ENCODE measurements around the gene F12. TPM values are rescaled to one million over a fixed set of nuclear protein-coding genes. Genes with fewer than 3 reads are reported as not detected.

The F12 gene
- total RNA-seq, 1 donor from 2014 or later = 2.2 TPM

DNA sequence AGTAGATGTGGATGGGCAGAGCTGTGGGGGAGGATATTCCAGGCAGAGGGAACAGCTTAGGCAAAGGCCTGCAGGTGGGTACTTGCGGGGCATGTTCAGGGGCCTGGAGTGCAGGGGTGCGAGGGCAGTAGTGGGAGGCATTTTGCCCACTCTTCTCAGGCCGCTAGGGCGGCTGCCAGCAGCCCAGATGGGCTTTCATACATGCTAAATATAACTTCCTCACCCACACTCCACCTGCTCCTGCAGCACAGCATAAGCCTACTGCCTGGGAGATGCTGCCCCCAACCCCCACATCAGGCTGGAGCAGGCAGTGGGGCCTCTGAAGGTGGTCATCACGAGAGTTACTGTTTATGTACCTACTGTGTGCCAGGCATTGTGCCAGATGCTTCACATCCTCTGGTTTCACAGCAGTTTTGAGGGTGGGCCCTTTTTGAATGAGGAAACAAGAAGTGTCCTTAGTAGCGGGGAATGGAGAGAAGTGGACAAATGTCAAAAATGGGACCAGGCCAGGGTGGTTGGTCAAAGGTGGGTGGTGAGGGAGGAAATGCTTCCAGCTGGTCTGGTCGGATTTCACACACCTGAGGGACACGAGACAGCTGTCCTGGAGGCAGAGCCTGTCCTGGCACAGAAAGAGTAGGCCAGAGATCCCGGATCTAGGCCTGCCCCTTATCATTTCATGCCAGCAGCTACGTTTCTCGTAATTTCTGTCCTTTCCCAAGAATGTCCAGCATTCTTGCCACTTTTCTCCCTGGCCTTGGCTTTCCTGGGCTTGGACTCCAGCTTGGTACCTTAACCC is 39.5 kb downstream of the F12 start:
- H3K9me3 Mint-ChIP-seq = no peaks in the 10 kb centered on the region
- no peak for DNase-seq (ENCODE audit: low spot score)
- H3K27me3 Mint-ChIP-seq (ENCODE audit: insufficient read depth) = peaks cover 2% of the 10 kb centered on the region
- H3K4me1 Mint-ChIP-seq (ENCODE audit: low read depth) = peaks cover 60% of the 10 kb centered on the region
- intact Hi-C loops (cut with micrococcal nuclease) = loop anchor here (1.0 kb wide), 1 partner anchor 19 kb away; the partner anchor contains the start of gene LMAN2
- H3K36me3 Mint-ChIP-seq (ENCODE audit: low read depth) = peaks cover 28% of the 10 kb centered on the region
- H3K4me3 Mint-ChIP-seq = no peak overlapping the region
- peak overlapping the region; percentile 34 for H3K27ac Mint-ChIP-seq

DNA sequence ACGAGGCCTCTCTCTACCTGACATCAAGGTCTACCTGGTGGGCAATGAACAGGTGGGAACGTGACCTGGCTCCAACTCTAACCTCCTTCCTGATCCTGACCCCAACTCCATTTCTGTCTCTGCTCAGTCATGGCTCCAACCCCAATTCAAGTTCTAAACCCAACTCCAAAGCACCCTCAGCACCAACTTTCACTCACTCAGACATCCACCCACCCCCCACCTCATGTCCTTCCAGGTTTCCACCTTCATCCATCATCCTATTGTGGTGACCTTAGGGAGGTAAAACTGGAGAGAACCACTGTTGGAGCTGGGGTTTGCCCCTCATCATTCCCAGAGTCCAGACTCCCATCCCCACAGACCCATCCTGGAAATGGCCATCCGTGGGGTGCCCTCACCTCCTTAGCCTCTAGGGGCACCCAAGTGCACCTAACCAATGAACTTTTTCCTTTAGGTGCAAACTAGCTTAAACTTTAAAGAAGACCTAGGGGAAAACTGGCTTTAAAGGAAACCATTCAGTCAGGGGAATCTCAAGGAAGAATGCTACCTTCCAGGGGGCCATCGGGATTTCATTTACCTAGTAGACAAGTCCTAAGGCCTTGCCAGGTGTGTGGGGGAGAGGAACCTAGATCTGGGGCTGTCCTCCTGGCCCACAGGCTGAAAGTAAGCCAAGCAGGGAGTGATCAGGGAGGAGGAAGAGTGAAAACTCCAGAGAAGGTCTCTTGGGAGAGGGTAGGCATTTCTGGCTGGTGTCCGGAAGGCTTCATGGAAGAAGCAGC is 40.3 kb downstream of the F12 start:
- Mint-ChIP-seq H3K4me1 (ENCODE audit: low read depth) (peaks cover 62% of the 10 kb centered on the region), H3K27ac (peak overlapping the region; percentile 55), H3K36me3 (ENCODE audit: low read depth) (peaks cover 30% of the 10 kb centered on the region)

DNA sequence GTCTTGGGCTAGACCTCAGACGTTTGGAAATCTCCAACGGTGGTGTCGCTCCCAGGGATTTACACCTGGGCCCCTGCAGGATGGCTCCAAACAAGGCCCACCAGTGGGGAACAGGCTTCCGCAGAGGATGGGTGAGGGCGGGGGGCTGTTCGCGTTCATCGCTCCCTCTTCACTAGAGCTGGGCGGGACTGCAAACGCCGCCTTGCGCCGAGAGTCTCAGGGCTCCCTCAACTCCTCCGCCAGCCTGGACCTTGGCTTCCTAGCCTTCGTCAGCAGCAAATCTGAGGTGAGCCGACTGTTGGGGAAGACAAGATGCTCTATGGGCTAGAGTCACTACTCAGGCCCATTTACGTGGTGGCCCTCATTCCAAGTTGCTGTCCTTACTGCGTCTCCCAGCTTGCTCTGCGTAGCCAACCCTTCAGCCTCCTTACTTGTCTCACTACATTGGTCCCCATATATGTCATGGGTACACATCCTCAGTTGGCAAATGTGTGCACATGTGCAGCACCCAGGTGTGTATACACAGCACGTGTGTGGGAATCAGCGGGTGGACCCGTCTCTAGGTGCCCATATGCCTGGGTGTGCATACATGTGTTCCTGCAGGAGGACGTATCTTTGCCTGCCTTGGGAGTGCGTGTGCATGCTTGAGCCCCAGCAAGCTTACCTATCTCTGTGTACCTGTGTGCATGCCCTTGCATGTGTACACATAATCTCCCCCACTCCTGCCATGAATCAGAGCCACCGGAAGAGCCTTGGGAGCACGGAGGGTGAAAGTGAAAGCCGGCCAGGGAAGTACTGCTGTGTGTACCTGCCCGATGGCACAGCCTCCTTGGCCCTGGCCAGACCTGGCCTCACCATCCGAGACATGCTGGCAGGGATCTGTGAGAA is 41.1 kb downstream of the F12 start:
- Mint-ChIP-seq H3K9me3 (no peaks in the 10 kb centered on the region), H3K36me3 (ENCODE audit: low read depth) (peaks cover 27% of the 10 kb centered on the region), H3K4me3 (no peak overlapping the region), H3K27ac (peak overlapping the region; percentile 18), H3K27me3 (ENCODE audit: insufficient read depth) (peaks cover 2% of the 10 kb centered on the region), H3K4me1 (ENCODE audit: low read depth) (peaks cover 62% of the 10 kb centered on the region)
- no peak for DNase-seq (ENCODE audit: low spot score)
- intact Hi-C loops (cut with micrococcal nuclease) = no loop called here

More for the DNA sequence above, 40.3 kb downstream of the F12 start:
- no peak for DNase-seq (ENCODE audit: low spot score)
- Mint-ChIP-seq H3K9me3 (no peaks in the 10 kb centered on the region), H3K4me3 (no peak overlapping the region), H3K27me3 (ENCODE audit: insufficient read depth) (peaks cover 2% of the 10 kb centered on the region)
- intact Hi-C loops (cut with micrococcal nuclease) = loop anchor here (1.0 kb wide), 1 partner anchor 18 kb away; the partner anchor contains the start of gene LMAN2

DNA sequence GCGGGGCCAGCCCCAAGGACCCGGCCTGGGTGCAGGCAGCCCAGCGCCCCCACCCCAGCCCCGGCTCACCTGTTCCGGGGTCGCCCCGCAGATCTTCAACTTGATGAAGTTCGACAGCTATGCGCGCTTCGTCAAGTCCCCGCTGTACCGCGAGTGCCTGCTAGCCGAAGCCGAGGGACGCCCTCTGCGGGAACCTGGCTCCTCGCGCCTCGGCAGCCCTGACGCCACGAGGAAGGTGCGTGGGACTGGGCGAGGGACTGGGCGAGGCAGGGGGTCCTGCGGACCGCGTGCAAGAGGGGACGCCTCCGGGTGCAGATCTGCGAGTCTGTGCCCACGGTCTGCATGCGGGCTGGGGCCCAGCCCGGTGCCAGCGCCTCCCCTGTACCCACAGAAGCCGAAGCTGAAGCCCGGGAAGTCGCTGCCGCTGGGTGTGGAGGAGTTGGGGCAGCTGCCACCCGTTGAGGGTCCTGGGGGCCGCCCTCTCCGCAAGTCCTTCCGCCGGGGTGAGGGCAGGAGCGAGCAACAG is 42.0 kb downstream of the F12 start:
- Mint-ChIP-seq H3K4me3 (no peak overlapping the region), H3K36me3 (ENCODE audit: low read depth) (peaks cover 25% of the 10 kb centered on the region), H3K27ac (no peak overlapping the region), H3K27me3 (ENCODE audit: insufficient read depth) (peaks cover 2% of the 10 kb centered on the region), H3K9me3 (no peaks in the 10 kb centered on the region), H3K4me1 (ENCODE audit: low read depth) (peaks cover 61% of the 10 kb centered on the region)
- no peak for DNase-seq (ENCODE audit: low spot score)
- intact Hi-C loops (cut with micrococcal nuclease) = no loop called here

GRCh38 chr5:177366528-177367322 is 42.6 kb downstream of the F12 start:
- Mint-ChIP-seq H3K27me3 (ENCODE audit: insufficient read depth) (peaks cover 2% of the 10 kb centered on the region), H3K27ac (no peak overlapping the region), H3K4me1 (ENCODE audit: low read depth) (peaks cover 61% of the 10 kb centered on the region), H3K9me3 (no peaks in the 10 kb centered on the region), H3K36me3 (ENCODE audit: low read depth) (peaks cover 25% of the 10 kb centered on the region), H3K4me3 (no peak overlapping the region)
- no peak for DNase-seq (ENCODE audit: low spot score)
- intact Hi-C loops (cut with micrococcal nuclease) = no loop called here

GRCh38 chr5:177365845-177366527 is 43.4 kb downstream of the F12 start:
- Mint-ChIP-seq H3K9me3 (no peaks in the 10 kb centered on the region), H3K4me1 (ENCODE audit: low read depth) (peaks cover 62% of the 10 kb centered on the region), H3K36me3 (ENCODE audit: low read depth) (peaks cover 25% of the 10 kb centered on the region), H3K4me3 (no peak overlapping the region), H3K27me3 (ENCODE audit: insufficient read depth) (peaks cover 2% of the 10 kb centered on the region), H3K27ac (peak overlapping the region; percentile 44)
- DNase-seq (ENCODE audit: low spot score) = no peak
- intact Hi-C loops (cut with micrococcal nuclease) = no loop called here

DNA sequence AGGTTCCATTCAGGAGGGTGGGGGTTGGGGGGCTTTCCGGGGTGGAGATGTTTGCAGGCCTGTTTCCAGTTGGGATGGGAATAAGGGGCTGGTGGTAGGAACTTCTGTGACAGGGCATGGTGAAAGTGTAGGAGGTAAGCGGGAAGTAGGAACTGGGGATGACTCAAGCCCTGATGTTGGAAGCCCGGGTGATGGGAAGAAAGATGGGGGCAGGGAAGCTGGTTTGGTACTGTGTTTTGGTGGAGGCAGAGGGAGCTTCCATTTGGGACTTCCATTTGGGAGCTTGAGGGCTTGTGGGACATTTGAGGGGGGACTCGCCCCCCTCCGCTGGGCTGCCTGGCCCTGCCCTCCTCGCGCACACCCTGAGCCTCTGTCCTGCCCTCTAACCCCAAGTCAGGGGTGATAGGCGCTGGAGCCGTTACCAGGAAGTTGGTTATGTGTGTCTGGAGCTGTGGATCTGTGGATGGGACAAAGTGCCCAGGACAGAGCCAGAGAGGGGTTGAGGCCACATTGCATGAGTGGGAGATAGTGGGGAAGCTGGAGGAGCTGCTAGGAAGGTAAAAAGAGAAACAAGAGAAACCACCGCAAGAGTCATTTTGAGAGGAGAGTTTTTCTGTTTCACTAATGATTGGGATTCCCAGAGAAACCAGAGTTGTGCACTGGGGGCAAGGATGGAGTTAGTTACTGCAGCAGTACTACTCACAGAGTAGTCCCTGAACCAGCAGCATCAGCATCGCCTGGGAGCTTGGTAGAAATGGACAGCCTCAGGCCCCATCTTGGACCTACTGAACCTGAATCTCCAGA is 45.0 kb downstream of the F12 start:
- H3K27ac Mint-ChIP-seq = peak overlapping the region; percentile 56
- no peaks in the 10 kb centered on the region for H3K9me3 Mint-ChIP-seq
- DNase-seq (ENCODE audit: low spot score) = no peak
- intact Hi-C loops (cut with micrococcal nuclease) = loop anchor here (1.0 kb wide), 3 partner anchors 13 to 26 kb away; partner anchors contain the start of gene LMAN2
- H3K4me3 Mint-ChIP-seq = peak overlapping the region; percentile 53
- H3K4me1 Mint-ChIP-seq (ENCODE audit: low read depth) = peaks cover 66% of the 10 kb centered on the region
- peaks cover 29% of the 10 kb centered on the region for H3K36me3 Mint-ChIP-seq (ENCODE audit: low read depth)
- H3K27me3 Mint-ChIP-seq (ENCODE audit: insufficient read depth) = peaks cover 2% of the 10 kb centered on the region

GRCh38 chr5:177363565-177363964 is 45.8 kb downstream of the F12 start:
- H3K27ac Mint-ChIP-seq = no peak overlapping the region
- no peak for DNase-seq (ENCODE audit: low spot score)
- H3K4me3 Mint-ChIP-seq = peak overlapping the region; percentile 39
- intact Hi-C loops (cut with micrococcal nuclease) = loop anchor here (1.0 kb wide), 1 partner anchor 134 kb away; the partner anchor contains the start of gene PDLIM7
- H3K27me3 Mint-ChIP-seq (ENCODE audit: insufficient read depth) = peaks cover 2% of the 10 kb centered on the region
- H3K4me1 Mint-ChIP-seq (ENCODE audit: low read depth) = peaks cover 66% of the 10 kb centered on the region
- H3K36me3 Mint-ChIP-seq (ENCODE audit: low read depth) = peaks cover 25% of the 10 kb centered on the region
- no peaks in the 10 kb centered on the region for H3K9me3 Mint-ChIP-seq

DNA sequence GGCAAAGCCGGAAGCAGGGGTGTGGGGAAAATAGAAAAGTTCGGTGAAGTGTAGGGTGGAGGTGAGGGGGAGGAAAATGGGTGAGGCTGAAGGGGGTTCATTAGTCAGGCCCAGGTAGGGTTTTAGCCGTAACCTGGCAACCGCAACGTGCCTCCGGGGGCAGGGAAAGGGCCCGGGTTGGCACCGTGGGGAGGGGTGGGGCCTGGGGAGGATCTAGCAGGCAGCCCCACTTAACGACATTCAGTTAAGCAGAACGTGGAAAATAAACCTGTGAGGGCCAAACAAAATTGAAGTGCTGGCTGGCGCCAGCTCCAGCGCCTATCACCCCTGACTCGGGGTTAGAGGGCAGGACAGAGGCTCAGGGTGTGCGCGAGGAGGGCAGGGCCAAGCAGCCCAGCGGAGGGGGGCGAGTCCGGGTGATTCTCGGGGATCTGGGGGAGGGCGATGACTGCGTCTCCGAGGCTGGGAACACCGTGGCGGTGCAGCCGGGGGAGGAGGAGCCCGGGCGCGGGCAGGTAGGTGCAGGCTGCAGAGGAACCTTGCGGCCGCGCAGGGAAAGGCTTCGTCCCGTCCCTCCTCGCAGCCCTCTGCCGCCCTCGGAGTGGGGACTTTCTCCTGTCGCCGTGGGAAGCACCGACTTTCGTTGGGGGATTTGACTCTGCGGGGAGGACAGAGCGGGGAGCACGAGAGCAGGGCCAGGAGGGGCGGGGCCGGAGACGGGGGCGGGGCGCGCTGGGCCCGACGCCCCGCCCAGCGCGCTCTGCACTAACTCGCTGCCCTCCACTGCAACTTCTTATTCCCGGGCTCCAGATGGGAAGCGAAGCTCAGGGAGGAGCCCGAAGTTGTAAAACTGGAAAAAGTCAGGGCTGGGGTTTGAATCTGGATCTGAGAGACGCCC is 46.5 kb downstream of the F12 start:
- H3K9me3 Mint-ChIP-seq = no peaks in the 10 kb centered on the region
- peak overlapping the region; percentile 67 for H3K4me3 Mint-ChIP-seq
- H3K36me3 Mint-ChIP-seq (ENCODE audit: low read depth) = peaks cover 20% of the 10 kb centered on the region
- H3K27me3 Mint-ChIP-seq (ENCODE audit: insufficient read depth) = peaks cover 2% of the 10 kb centered on the region
- peaks cover 65% of the 10 kb centered on the region for H3K4me1 Mint-ChIP-seq (ENCODE audit: low read depth)
- intact Hi-C loops (cut with micrococcal nuclease) = loop anchor here (1.0 kb wide), 1 partner anchor 134 kb away; the partner anchor contains the start of gene PDLIM7
- DNase-seq (ENCODE audit: low spot score) = peak; percentile 56
- peak overlapping the region; percentile 56 for H3K27ac Mint-ChIP-seq

GRCh38 chr5:177362292-177362609 is 47.1 kb downstream of the F12 start:
- no peak for DNase-seq (ENCODE audit: low spot score)
- Mint-ChIP-seq H3K4me1 (ENCODE audit: low read depth) (peaks cover 71% of the 10 kb centered on the region), H3K9me3 (no peaks in the 10 kb centered on the region), H3K36me3 (ENCODE audit: low read depth) (peaks cover 20% of the 10 kb centered on the region), H3K27me3 (ENCODE audit: insufficient read depth) (peaks cover 2% of the 10 kb centered on the region), H3K4me3 (peak overlapping the region; percentile 67), H3K27ac (peak overlapping the region; percentile 56)
- intact Hi-C loops (cut with micrococcal nuclease) = no loop called here
